HL-60 (cell line): ENCODE measurements around the gene ADISSP.

ENCODE experiments used
- CTCF ChIP-seq: IDR thresholded peaks from one replicate; pipeline ENCODE4 v1.5.1; 2011; ENCODE audit warnings: low read length, control low read depth, inconsistent platforms; ENCODE audit not compliant: insufficient read depth
- POLR2AphosphoS5 ChIP-seq: IDR thresholded peaks from 2 replicates; pipeline ENCODE4 v1.6.1; 2012; ENCODE audit warnings: low read depth

- TF ChIP-seq CTCF (no peak), POLR2AphosphoS5 (no peak)
Measured at GRCh38 chr20:3795511-3796468, 28.2 kb upstream of the ADISSP start, which contains the start of gene CDC25B.
